Thyroid gland (tissue), 4 donors: ENCODE results near the gene PIP5K1C. TPM values are rescaled to one million over a fixed set of nuclear protein-coding genes. Genes with fewer than 3 reads are reported as not detected.

Experiments
- DNase-seq, 2 donors: peaks; one replicate each; pipeline ENCODE4 v3.0.0-alpha.2; 2019
- H3K27ac ChIP-seq, 3 donors: fragments of 200-600 bp; sonication (generic); 1 replicate in 2 of 3; 2 replicates in 1 of 3; pipeline ENCODE4 v1.5.1; 2016 to 2019; ENCODE audit warnings: mild to moderate bottlenecking in 1 of 3, moderate library complexity in 1 of 3
- H3K27me3 ChIP-seq: fragments of 200-600 bp; sonication (generic); one replicate; pipeline ENCODE4 v1.5.1; 2019
- H3K36me3 ChIP-seq, 2 donors: fragments of 200-600 bp; sonication (generic); one replicate each; pipeline ENCODE4 v1.5.1; 2016 to 2019
- H3K4me1 ChIP-seq, 2 donors: fragments of 200-600 bp; sonication (generic); one replicate each; pipeline ENCODE4 v1.5.1; 2017 to 2019
- H3K4me3 ChIP-seq, 3 donors: fragments of 200-600 bp; sonication (generic); replicated peaks in 1 of 3; 1 replicate in 2 of 3; 2 replicates in 1 of 3; pipeline ENCODE4 v1.5.1; 2016; ENCODE audit warnings: mild to moderate bottlenecking in 1 of 3
- H3K9me3 ChIP-seq: fragments of 200-600 bp; sonication (generic); one replicate; pipeline ENCODE4 v1.5.1; 2017
- CTCF ChIP-seq, 6 experiments: fragments of 200-600 bp in 3 of 6; fragments of 450-650 bp in 3 of 6; sonication (generic) in 3 of 6; IDR thresholded peaks; one replicate each; pipeline ENCODE4 v1.5.1; 2016 to 2019; ENCODE audit warnings: antibody characterized with exemption in 6 of 6, mild to moderate bottlenecking in 2 of 6, inconsistent platforms in 1 of 6, moderate library complexity in 1 of 6
- POLR2A ChIP-seq, 2 donors: fragments of 450-650 bp; IDR thresholded peaks; one replicate each; pipeline ENCODE4 v1.6.1; 2017; ENCODE audit warnings: antibody characterized with exemption in 2 of 2, mild to moderate bottlenecking in 2 of 2, moderate library complexity in 1 of 2
- WGBS, 2 donors: methylation state at CpG; one replicate each; pipeline ENCODE4 v1.1.5; 2017; 5-methylcytosine and 5-hydroxymethylcytosine counted together
- intact Hi-C: fragments of 100-400 bp; cut with DNase I; formaldehyde crosslinking; loops from one replicate; pipeline ENCODE4 v1.15.1; 2023
- total RNA-seq, 4 donors: library from RNA; depleted of rRNA; stranded (reverse); fragments of >200 nt; gene quantifications; one replicate each; pipeline ENCODE4 v1.2.3, GENCODE V29; 2016

PIP5K1C gene
- total RNA-seq, 4 donors from 2014 or later: 23.2 to 42.4 (median 35.0) TPM

- peak overlapping the region; percentile 72 to 88 (median 73) for H3K4me3 ChIP-seq
- H3K27me3 ChIP-seq: no peaks in the 10 kb centered on the region
- peaks cover 0 to 9% of the 10 kb centered on the region in 2 donors for H3K36me3 ChIP-seq
- no peaks in the 10 kb centered on the region for H3K9me3 ChIP-seq
- intact Hi-C loops: loop anchor here (5.0 kb wide), 1 partner anchor 54 kb away; the partner anchor contains the start of gene HMG20B
- peak overlapping the region in 1 of 3 donors; percentile 96 for H3K27ac ChIP-seq
- peaks cover 15 to 18% of the 10 kb centered on the region in 2 donors for H3K4me1 ChIP-seq
- TF ChIP-seq POLR2A (IDR thresholded peaks at IDR 0.05): no peak
- TF ChIP-seq CTCF (IDR thresholded peaks at IDR 0.05): no peak
- 0 to 2% methylated on average over 21 of the region's 21 CpGs for WGBS, 2 donors
- no peak for DNase-seq
Observed at GRCh38 chr19:3625996-3626472, 74.2 kb downstream of the PIP5K1C start.

GRCh38 chr19:3623716-3624115 lies 76.6 kb downstream of the PIP5K1C start:
- Histone ChIP-seq H3K4me3 (no peak overlapping the region), H3K4me1 (peaks cover 15 to 18% of the 10 kb centered on the region in 2 donors), H3K27ac (no peak overlapping the region), H3K9me3 (no peaks in the 10 kb centered on the region), H3K36me3 (peaks cover 0 to 9% of the 10 kb centered on the region in 2 donors), H3K27me3 (no peaks in the 10 kb centered on the region)
- WGBS, 2 donors: 92 to 93% methylated on average over 29 to 34 of the region's 34 CpGs
- intact Hi-C loops: no loop called here
- no peak for TF ChIP-seq POLR2A (IDR thresholded peaks at IDR 0.05)
- no peak for TF ChIP-seq CTCF (IDR thresholded peaks at IDR 0.05)
- DNase-seq: no peak

- H3K36me3 ChIP-seq: peaks cover 0 to 9% of the 10 kb centered on the region in 2 donors
- 91 to 95% methylated on average over 12 of the region's 12 CpGs for WGBS, 2 donors
- intact Hi-C loops: no loop called here
Observed at GRCh38 chr19:3622224-3622623, 78.0 kb downstream of the PIP5K1C start.

GRCh38 chr19:3621689-3622088 lies 78.6 kb downstream of the PIP5K1C start:
- Histone ChIP-seq H3K9me3 (no peaks in the 10 kb centered on the region), H3K36me3 (peaks cover 0 to 9% of the 10 kb centered on the region in 2 donors), H3K4me1 (peaks cover 12 to 18% of the 10 kb centered on the region in 2 donors), H3K27me3 (no peaks in the 10 kb centered on the region), H3K27ac (no peak overlapping the region), H3K4me3 (no peak overlapping the region)
- WGBS, 2 donors: 91 to 95% methylated on average over 10 to 15 of the region's 15 CpGs
- no peak for DNase-seq
- TF ChIP-seq POLR2A (IDR thresholded peaks at IDR 0.05) (no peak), CTCF (IDR thresholded peaks at IDR 0.05) (no peak)
- intact Hi-C loops: loop anchor here (2.0 kb wide), 1 partner anchor 41 kb away; no protein-coding TSS in a partner anchor

More at GRCh38 chr19:3622224-3622623, 78.0 kb downstream of the PIP5K1C start:
- TF ChIP-seq CTCF (IDR thresholded peaks at IDR 0.05) (no peak), POLR2A (IDR thresholded peaks at IDR 0.05) (no peak)
- no peak for DNase-seq
- H3K4me3 ChIP-seq: no peak overlapping the region
- no peaks in the 10 kb centered on the region for H3K27me3 ChIP-seq
- H3K4me1 ChIP-seq: peaks cover 13 to 18% of the 10 kb centered on the region in 2 donors
- no peak overlapping the region for H3K27ac ChIP-seq
- H3K9me3 ChIP-seq: no peaks in the 10 kb centered on the region

GRCh38 chr19:3620817-3621547 lies 79.3 kb downstream of the PIP5K1C start:
- 81 to 84% methylated on average over 9 to 12 of the region's 24 CpGs for WGBS, 2 donors
- Histone ChIP-seq H3K4me1 (peaks cover 11 to 18% of the 10 kb centered on the region in 2 donors), H3K27me3 (no peaks in the 10 kb centered on the region), H3K36me3 (peaks cover 0 to 9% of the 10 kb centered on the region in 2 donors), H3K9me3 (no peaks in the 10 kb centered on the region), H3K27ac (no peak overlapping the region), H3K4me3 (no peak overlapping the region)
- no peak for TF ChIP-seq CTCF (IDR thresholded peaks at IDR 0.05)
- no peak for TF ChIP-seq POLR2A (IDR thresholded peaks at IDR 0.05)
- DNase-seq: no peak
- intact Hi-C loops: loop anchor here (2.0 kb wide), 1 partner anchor 42 kb away; no protein-coding TSS in a partner anchor
